NCI-H2107 (cell line): ENCODE results near the gene HOXD8.

Source experiments
- DNase-seq: peaks from one replicate; lab custom pipeline; 2025; lab: John Stamatoyannopoulos, UW

HOXD8 gene

GRCh38 chr2:176130957-176131847 is 1.7 kb downstream of the HOXD8 start:
- no peak for DNase-seq

- no peak for DNase-seq
Measured at GRCh38 chr2:176131848-176132158, 2.3 kb downstream of the HOXD8 start.

GRCh38 chr2:176132205-176133171 is 3.0 kb downstream of the HOXD8 start:
- no peak for DNase-seq

GRCh38 chr2:176133389-176133788 is 3.9 kb downstream of the HOXD8 start:
- DNase-seq, result no peak

GRCh38 chr2:176134035-176134434 is 4.5 kb downstream of the HOXD8 start:
- DNase-seq, result peak; percentile 35

GRCh38 chr2:176135035-176135440 is 5.5 kb downstream of the HOXD8 start:
- no peak for DNase-seq

- DNase-seq, result no peak
Measured at GRCh38 chr2:176136374-176137251, 7.1 kb downstream of the HOXD8 start.

GRCh38 chr2:176137252-176137580 is 7.7 kb downstream of the HOXD8 start:
- no peak for DNase-seq

- DNase-seq, result no peak
Measured at GRCh38 chr2:176137906-176138305, 8.4 kb downstream of the HOXD8 start.

GRCh38 chr2:176138526-176138922 is 9.0 kb downstream of the HOXD8 start:
- no peak for DNase-seq

- DNase-seq, result peak; percentile 40
Measured at GRCh38 chr2:176138923-176139660, 9.6 kb downstream of the HOXD8 start.

GRCh38 chr2:176139661-176140512 is 10.4 kb downstream of the HOXD8 start:
- no peak for DNase-seq

- peak; percentile 72 for DNase-seq
Measured at GRCh38 chr2:176140513-176141317, 11.2 kb downstream of the HOXD8 start.

- no peak for DNase-seq
Measured at GRCh38 chr2:176142281-176142680, 12.8 kb downstream of the HOXD8 start.

GRCh38 chr2:176145085-176145969 is 15.8 kb downstream of the HOXD8 start:
- DNase-seq, result no peak

GRCh38 chr2:176146101-176146500 is 16.6 kb downstream of the HOXD8 start:
- DNase-seq, result no peak

GRCh38 chr2:176146645-176147044 is 17.1 kb downstream of the HOXD8 start:
- no peak for DNase-seq

GRCh38 chr2:176147210-176147799 is 17.8 kb downstream of the HOXD8 start:
- no peak for DNase-seq
